SK-N-SH (cell line): Measurements from ENCODE around the gene SLC66A2. TPM values are rescaled to one million over a fixed set of nuclear protein-coding genes. Genes with fewer than 3 reads are reported as not detected.

ENCODE experiments used
- CTCF ChIA-PET: fragments of 300-600, 350-600 bp; formaldehyde crosslinking; extraction: SDS; loops from one replicate; lab custom pipeline; 2021; lab: Yijun Ruan, JAX
- POLR2A ChIA-PET: fragments of 350-600 bp; sonication (Branson Sonifier 250); formaldehyde crosslinking; extraction: SDS; loops from one replicate; lab custom pipeline; 2020; ENCODE audit warnings: antibody characterized with exemption, inconsistent platforms; lab: Yijun Ruan, JAX
- DNase-seq: peaks from one replicate; pipeline ENCODE4 v3.0.0; 2012
- H2AFZ ChIP-seq: fragments of 200-600 bp; sonication (generic); 2 replicates; pipeline ENCODE4 v1.8.1; 2016; ENCODE audit warnings: antibody characterized with exemption, mild to moderate bottlenecking, low read depth
- H3F3A ChIP-seq: fragments of 200-600 bp; sonication (generic); replicated peaks from 2 replicates; pipeline ENCODE3; 2016; ENCODE audit warnings: antibody characterized with exemption, mild to moderate bottlenecking; ENCODE audit not compliant: insufficient read depth
- H3K27ac ChIP-seq, 2 experiments: fragments of 200-500 bp in 1 of 2; fragments of 200-600 bp in 1 of 2; sonication (Bioruptor generic) in 1 of 2; sonication (generic), shearing (Covaris generic) in 1 of 2; 2 replicates each; pipeline versions ENCODE4 v1.5.1 to v1.6.1; 2014 to 2016; ENCODE audit warnings: low read depth in 2 of 2, inconsistent platforms in 1 of 2, low read length in 1 of 2, mild to moderate bottlenecking in 1 of 2, mixed read lengths in 1 of 2
- H3K27me3 ChIP-seq: fragments of 200-600 bp; sonication (generic), shearing (Covaris generic); 2 replicates; pipeline ENCODE4 v1.6.1; 2016; ENCODE audit warnings: mixed run types; ENCODE audit not compliant: insufficient read depth
- H3K36me3 ChIP-seq, 2 experiments: fragments of 200-500 bp in 1 of 2; fragments of 200-600 bp in 1 of 2; sonication (Bioruptor generic) in 1 of 2; sonication (generic) in 1 of 2; replicated peaks in 1 of 2; 2 replicates each; pipeline versions ENCODE3 to v1.5.1; 2014 to 2016; ENCODE audit warnings: low read length in 1 of 2, mild to moderate bottlenecking in 1 of 2; ENCODE audit not compliant: insufficient read depth in 2 of 2, control insufficient read depth in 1 of 2
- H3K4me1 ChIP-seq, 2 experiments: fragments of 200-500 bp in 1 of 2; fragments of 200-600 bp in 1 of 2; sonication (Bioruptor generic) in 1 of 2; sonication (generic), shearing (Covaris generic) in 1 of 2; 2 replicates each; pipeline versions ENCODE4 v1.5.1 to v1.6.1; 2014 to 2016; ENCODE audit warnings: low read depth in 1 of 2, low read length in 1 of 2, mixed run types in 1 of 2; ENCODE audit not compliant: insufficient read depth in 2 of 2, control insufficient read depth in 1 of 2
- H3K4me2 ChIP-seq: fragments of 200-600 bp; sonication (generic), shearing (Covaris generic); 2 replicates; pipeline ENCODE4 v1.6.1; 2017; ENCODE audit warnings: mixed run types
- H3K4me3 ChIP-seq, 2 experiments: fragments of 200-500 bp in 1 of 2; fragments of 200-600 bp in 1 of 2; sonication (Bioruptor generic) in 1 of 2; sonication (generic), shearing (Covaris generic) in 1 of 2; 2 replicates each; pipeline versions ENCODE4 v1.5.1 to v1.8.1; 2014 to 2016; ENCODE audit warnings: low read depth in 2 of 2, inconsistent platforms in 1 of 2, low read length in 1 of 2, mild to moderate bottlenecking in 1 of 2, mixed read lengths in 1 of 2, moderate library complexity in 1 of 2
- H3K79me2 ChIP-seq: fragments of 200-600 bp; sonication (generic); 2 replicates; pipeline ENCODE4 v1.8.1; 2017; ENCODE audit warnings: mild to moderate bottlenecking; ENCODE audit not compliant: insufficient read depth
- H3K9ac ChIP-seq: fragments of 200-600 bp; sonication (generic); 2 replicates; pipeline ENCODE4 v1.6.1; 2017; ENCODE audit warnings: mixed run types
- H3K9me2 ChIP-seq: fragments of 200-600 bp; sonication (generic); 2 replicates; pipeline ENCODE4 v1.6.1; 2017; ENCODE audit warnings: mixed run types
- H3K9me3 ChIP-seq: fragments of 200-600 bp; sonication (generic); 2 replicates; pipeline ENCODE4 v1.6.1; 2017; ENCODE audit warnings: mixed run types, mild to moderate bottlenecking, moderate library complexity
- H4K20me1 ChIP-seq: fragments of 200-600 bp; sonication (generic); 2 replicates; pipeline ENCODE4 v1.6.1; 2017; ENCODE audit warnings: mild to moderate bottlenecking, mixed run types; ENCODE audit not compliant: insufficient read depth
- CHD2 ChIP-seq: fragments of 150-350 bp; IDR thresholded peaks from 2 replicates; pipeline ENCODE4 v1.6.1; 2018; ENCODE audit warnings: low read length; ENCODE audit not compliant: partially characterized antibody
- CTCF ChIP-seq: fragments of 200-600 bp; sonication (generic); IDR thresholded peaks from 2 replicates; pipeline ENCODE4 v1.6.1; 2017; ENCODE audit warnings: antibody characterized with exemption, mild to moderate bottlenecking, moderate library complexity
- EP300 ChIP-seq, 2 experiments: IDR thresholded peaks; 2 replicates each; pipeline versions ENCODE4 v1.4.0 to v1.6.1; 2012; ENCODE audit warnings: borderline replicate concordance in 1 of 2, low read depth in 1 of 2, low read length in 1 of 2
- FOXM1 ChIP-seq: IDR thresholded peaks from 2 replicates; pipeline ENCODE4 v1.4.0; 2012; ENCODE audit warnings: low read depth, mild to moderate bottlenecking
- GABPA ChIP-seq: IDR thresholded peaks from 2 replicates; pipeline ENCODE4 v1.4.0; 2012; ENCODE audit warnings: low read depth, mild to moderate bottlenecking
- GATA2 ChIP-seq: sonication (generic); formaldehyde crosslinking; IDR thresholded peaks from 2 replicates; pipeline ENCODE4 v1.5.0; 2020; ENCODE audit warnings: mild to moderate bottlenecking, missing genetic modification reagents
- JUND ChIP-seq: IDR thresholded peaks from 2 replicates; pipeline ENCODE4 v1.4.0; 2012
- MAX ChIP-seq: IDR thresholded peaks from 2 replicates; pipeline ENCODE4 v1.4.0; 2012; ENCODE audit warnings: low read depth
- MEF2A ChIP-seq: IDR thresholded peaks from 2 replicates; pipeline ENCODE4 v1.4.0; 2012; ENCODE audit warnings: low read depth, borderline replicate concordance
- MXI1 ChIP-seq: IDR thresholded peaks from 2 replicates; pipeline ENCODE4 v1.6.1; 2012; ENCODE audit warnings: mild to moderate bottlenecking, low read depth, low read length, improper control_type of control experiment
- NFIC ChIP-seq: IDR thresholded peaks from 2 replicates; pipeline ENCODE4 v1.4.0; 2012; ENCODE audit warnings: borderline replicate concordance
- RFX5 ChIP-seq: IDR thresholded peaks from 2 replicates; pipeline ENCODE4 v1.6.1; 2012; ENCODE audit warnings: mild to moderate bottlenecking, improper control_type of control experiment, low read length
- SIN3A ChIP-seq: IDR thresholded peaks from 2 replicates; pipeline ENCODE4 v1.6.1; 2012; ENCODE audit warnings: low read depth, mild to moderate bottlenecking, low read length, moderate library complexity, borderline replicate concordance
- TAF1 ChIP-seq: IDR thresholded peaks from 2 replicates; pipeline ENCODE4 v1.6.1; 2012; ENCODE audit warnings: low read depth, mild to moderate bottlenecking, low read length, moderate library complexity, borderline replicate concordance
- TCF12 ChIP-seq: IDR thresholded peaks from 2 replicates; pipeline ENCODE4 v1.4.0; 2012
- USF1 ChIP-seq: IDR thresholded peaks from 2 replicates; pipeline ENCODE4 v1.4.0; 2012; ENCODE audit warnings: low read depth, borderline replicate concordance
- YY1 ChIP-seq: IDR thresholded peaks from 2 replicates; pipeline ENCODE4 v1.4.0; 2012; ENCODE audit warnings: low read depth, mild to moderate bottlenecking
- ZBTB33 ChIP-seq: IDR thresholded peaks from 2 replicates; pipeline ENCODE4 v1.4.0; 2012; ENCODE audit warnings: low read depth, borderline replicate concordance
- WGBS: methylation state at CpG from one replicate; pipeline ENCODE4 v1.1.6; 2017; ENCODE audit warnings: low lambda C conversion rate; 5-methylcytosine and 5-hydroxymethylcytosine counted together
- polyA plus RNA-seq, 3 experiments: library from polyadenylated mRNA; depleted of rRNA; stranded (reverse); fragments of >200 nt; gene quantifications; 2 replicates each; pipeline ENCODE4 v1.2.3, GENCODE V29; 2012

The SLC66A2 gene
- polyA plus RNA-seq, 1 of the 3 experiments (the other 2 are of a cell fraction) = 14.5 TPM

GRCh38 chr18:79972720-79973119 is 21.3 kb upstream of the SLC66A2 start:
- H3K4me3 ChIP-seq = no peak overlapping the region
- peaks cover 43% of the 10 kb centered on the region for H4K20me1 ChIP-seq
- no peak overlapping the region for H2AFZ ChIP-seq
- no peak for DNase-seq
- peaks cover 10% of the 10 kb centered on the region for H3F3A ChIP-seq
- H3K9me3 ChIP-seq = no peaks in the 10 kb centered on the region
- WGBS = 93% methylated on average over 3 of the region's 3 CpGs
- H3K36me3 ChIP-seq = peaks cover 23 to 59% of the 10 kb centered on the region in 2 experiments
- POLR2A ChIA-PET = no interaction called here
- H3K27ac ChIP-seq = no peak overlapping the region
- no peaks in the 10 kb centered on the region for H3K9me2 ChIP-seq
- peaks cover 58% of the 10 kb centered on the region for H3K79me2 ChIP-seq
- H3K4me1 ChIP-seq = no peaks in the 10 kb centered on the region; a peak in 1 of 4 replicates
- no peak overlapping the region for H3K9ac ChIP-seq
- no peaks in the 10 kb centered on the region for H3K27me3 ChIP-seq
- H3K4me2 ChIP-seq = no peak overlapping the region
- TF ChIP-seq GABPA = no peak
- no peak for TF ChIP-seq ZBTB33
- TF ChIP-seq USF1 = no peak
- TF ChIP-seq NFIC = no peak
- TF ChIP-seq TCF12 = no peak
- no peak for TF ChIP-seq JUND
- TF ChIP-seq MXI1 = no peak
- TF ChIP-seq RFX5 = no peak
- no peak for TF ChIP-seq MAX
- no peak for TF ChIP-seq CHD2
- TF ChIP-seq GATA2 (CRISPR knock-in tag) = no peak
- no peak for TF ChIP-seq YY1
- no peak for TF ChIP-seq TAF1
- CTCF ChIA-PET = interaction anchor here (1.5 kb wide), 1 partner anchor 12 kb away, joined by 3 read pairs; no protein-coding TSS in a partner anchor

- Histone ChIP-seq H3K27me3 (no peaks in the 10 kb centered on the region), H3K9me3 (no peaks in the 10 kb centered on the region), H3K79me2 (peaks cover 51% of the 10 kb centered on the region), H3K9ac (no peak overlapping the region), H3K4me3 (no peak overlapping the region), H3K4me2 (no peak overlapping the region), H3K4me1 (no peaks in the 10 kb centered on the region; a peak in 1 of 4 replicates), H3K27ac (no peak overlapping the region)
- WGBS = 93% methylated on average over 9 of the region's 9 CpGs
- no peak for DNase-seq
- POLR2A ChIA-PET = no interaction called here
- CTCF ChIA-PET = no interaction called here
- no peak for TF ChIP-seq FOXM1
- TF ChIP-seq CTCF = no peak
- TF ChIP-seq GATA2 (CRISPR knock-in tag) = no peak
- no peak for TF ChIP-seq SIN3A
- TF ChIP-seq NFIC = no peak
- TF ChIP-seq USF1 = no peak
- no peak for TF ChIP-seq MEF2A
- no peak for TF ChIP-seq EP300 (IDR thresholded peaks at IDR 0.05; ENCODE audit: borderline replicate concordance in 1 of 2, low read depth in 1 of 2, low read length in 1 of 2)
- no peak for TF ChIP-seq MXI1
- TF ChIP-seq, all 33 proteins: peak for 0
- Histone ChIP-seq H3K36me3 (peaks cover 21 to 56% of the 10 kb centered on the region in 2 experiments), H4K20me1 (peaks cover 35% of the 10 kb centered on the region), H2AFZ (no peak overlapping the region), H3F3A (peaks cover 10% of the 10 kb centered on the region), H3K9me2 (no peaks in the 10 kb centered on the region)
Measured at GRCh38 chr18:79971986-79972385, 20.5 kb upstream of the SLC66A2 start.
